Heart right ventricle (tissue), 16 donors: ENCODE results near the gene OGDH. TPM values are rescaled to one million over a fixed set of nuclear protein-coding genes. Genes with fewer than 3 reads are reported as not detected.

Source experiments
- ATAC-seq, 8 donors: fragments of 200-7000 bp; cut with Tn5 transposase; one replicate each; pipeline ENCODE4 v1.9.1; 2020; ENCODE audit warnings: mild to moderate bottlenecking in 8 of 8, moderate library complexity in 8 of 8, moderate number of reproducible peaks in 1 of 8
- DNase-seq, 2 donors: peaks; one replicate each; pipeline ENCODE4 v3.0.0-alpha.2; 2020
- H3K27ac ChIP-seq, 10 donors: fragments of 200-600 bp; sonication (generic) in 2 of 10; one replicate each; pipeline versions ENCODE4 v1.5.0 to v1.8.0; 2020 to 2022; ENCODE audit warnings: mild to moderate bottlenecking in 3 of 10
- H3K27me3 ChIP-seq, 7 donors: fragments of 200-600 bp; one replicate each; pipeline ENCODE4 v1.8.0; 2021 to 2022; ENCODE audit warnings: mild to moderate bottlenecking in 2 of 7
- H3K36me3 ChIP-seq, 9 donors: fragments of 200-600 bp; sonication (generic) in 1 of 9; one replicate each; pipeline versions ENCODE4 v1.5.0 to v1.8.0; 2020 to 2022; ENCODE audit warnings: mild to moderate bottlenecking in 2 of 9
- H3K4me1 ChIP-seq, 9 donors: fragments of 200-600 bp; sonication (generic) in 1 of 9; one replicate each; pipeline versions ENCODE4 v1.5.0 to v1.8.0; 2020 to 2022; ENCODE audit warnings: mild to moderate bottlenecking in 4 of 9
- H3K4me3 ChIP-seq, 10 donors: fragments of 200-600 bp; sonication (generic) in 2 of 10; one replicate each; pipeline versions ENCODE4 v1.5.0 to v1.8.0; 2020 to 2022; ENCODE audit warnings: mild to moderate bottlenecking in 7 of 10, moderate library complexity in 2 of 10
- H3K9me3 ChIP-seq, 11 donors: fragments of 200-600 bp in 10 of 11; sonication (generic) in 2 of 11; one replicate each; pipeline versions ENCODE4 v1.5.0 to v1.8.0; 2013 to 2022; ENCODE audit warnings: mild to moderate bottlenecking in 2 of 11, control low read depth in 1 of 11, moderate library complexity in 1 of 11
- WGBS, 2 donors: extraction: QIAGEN DNeasy Blood & Tissue Kit; methylation state at CpG; one replicate each; pipeline ENCODE4 v1.1.7; 2013; ENCODE audit warnings: inconsistent platforms in 1 of 2; 5-methylcytosine and 5-hydroxymethylcytosine counted together
- intact Hi-C, 10 donors: fragments of 100-400 bp; cut with DNase I; formaldehyde crosslinking; loops; one replicate each; pipeline versions ENCODE4 v1.11.1 to v1.14.2; 2022
- polyA plus RNA-seq, 2 donors: library from polyadenylated mRNA; stranded (reverse); fragments of 200-250 nt; gene quantifications; one replicate each; pipeline ENCODE4 v1.2.3, GENCODE V29; 2013
- total RNA-seq, 10 donors: library from RNA; stranded (reverse); fragmentation: NEBNext Ultra II Directional in 3 of 10; extraction: Animal tissue kit (Norgen Biotek cat#: 25700) in 3 of 10; gene quantifications; one replicate each; pipeline versions ENCODE4 v1.2.1 to v1.2.4, GENCODE V29; 2021 to 2023
- TF ChIP-seq, protein P1 (sequence below), 9 donors: fragments of 200-600 bp; sonication (generic) in 2 of 9; IDR thresholded peaks; one replicate each; pipeline versions ENCODE4 v1.5.0 to v1.8.0; 2021 to 2022; ENCODE audit warnings: antibody characterized with exemption in 9 of 9, mild to moderate bottlenecking in 5 of 9, moderate library complexity in 1 of 9
- donor health status: Arrhythmogenic right ventricular cardiomyopathy.
- donor health status: ischemic (EF 13 %, LVEDD 7.1; RV severe dilation, severe dysfunction).
- donor health status: healthy with polysubstance abuse.
- donor health status: DM: no; HTN: yes; CAD: no.
- donor health status: DM: no; HTN: no; CAD: no.
- donor health status: ischemic (EF 25% LVEDD 6.9; RV normal size, moderate dysfunction).
- donor health status: ischemic (EF 25% LVEDD 5.7; RV mildly dilated, moderate dysfunction).
- donor health status: healthy.
- donor health status: DM: yes; HTN: yes; CAD: no.
- donor health status: Ischemic cardiomyopathy.
- donor health status: ischemic (EF 35%, LVEDD 5.7; RV mildly dilated, moderate dysfunction).
- donor health status: nonischemic (EF 11% LVEDD 7.7; RV severe dilation, severe dysfunction).
- donor health status: DM: yes; HTN: yes; CAD: no.
- donor health status: PGD.
- donor health status: ischemic (EF 29% LVEDD 5.4; RV normal size, mild dysfunction).
- donor health status: nonischemic (EF 23%, LVEDD 6.1; RV moderate dilation, normal function).

OGDH gene
- total and polyA plus RNA-seq, 12 donors: 202 to 724 (median 672) TPM

DNA sequence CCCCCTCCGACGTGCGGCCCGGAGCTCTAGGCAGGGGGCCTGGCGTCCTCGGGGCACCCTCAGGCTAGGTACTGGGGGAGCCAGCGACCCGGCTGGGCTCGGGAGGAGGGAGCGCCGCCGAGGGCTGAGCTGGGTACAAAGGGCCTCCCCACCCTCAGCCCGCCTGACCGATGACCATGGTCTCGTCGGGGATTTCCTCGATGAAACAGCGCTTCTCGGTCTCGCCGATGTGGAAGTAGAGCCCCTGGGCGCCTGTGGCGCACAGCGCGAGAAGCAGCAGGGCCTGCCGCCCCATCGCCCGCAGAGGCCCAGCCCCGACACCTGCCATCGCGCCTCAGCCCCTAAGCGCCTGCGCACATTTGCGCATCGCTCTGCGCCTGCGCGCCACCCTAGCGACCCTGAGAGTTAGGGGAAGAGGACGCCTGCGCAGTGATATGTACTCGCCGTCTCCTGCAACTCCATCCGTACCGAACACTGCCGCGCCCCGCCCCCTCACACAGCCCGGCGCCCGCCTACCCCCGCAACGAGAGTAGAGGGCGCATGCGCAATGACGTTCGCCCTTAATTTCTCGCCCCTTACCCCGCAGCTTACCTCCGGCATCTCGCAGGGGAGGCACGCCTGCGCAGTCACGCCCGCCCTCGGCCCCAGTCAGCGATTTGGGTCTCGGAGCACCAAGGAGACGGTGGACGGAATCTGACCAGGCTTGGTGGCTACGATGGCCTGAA, 24.4 kb upstream of the OGDH start, which contains the start of gene TMED4:
Gene TMED4 (minus strand): TSS at position 353 of the 725 bp plus-strand sequence. CDS start 25 bp downstream, at position 328.
- ATAC-seq (peak; percentile 98 to 99 (median 98)), DNase-seq (peak; percentile 99 to 100)
- H3K27me3 ChIP-seq: no peaks in the 10 kb centered on the region
- H3K27ac ChIP-seq: peak within 1 kb of the TSS; percentile 86 to 99 (median 96)
- peaks cover 0 to 43% (median 30%) of the 10 kb centered on the region in 9 donors for H3K36me3 ChIP-seq
- 0 to 1% methylated on average over 70 to 71 of the region's 71 CpGs for whole genome bisulfite sequencing, 2 donors
- no peaks in the 10 kb centered on the region for H3K9me3 ChIP-seq
- TF ChIP-seq, protein P1, sequence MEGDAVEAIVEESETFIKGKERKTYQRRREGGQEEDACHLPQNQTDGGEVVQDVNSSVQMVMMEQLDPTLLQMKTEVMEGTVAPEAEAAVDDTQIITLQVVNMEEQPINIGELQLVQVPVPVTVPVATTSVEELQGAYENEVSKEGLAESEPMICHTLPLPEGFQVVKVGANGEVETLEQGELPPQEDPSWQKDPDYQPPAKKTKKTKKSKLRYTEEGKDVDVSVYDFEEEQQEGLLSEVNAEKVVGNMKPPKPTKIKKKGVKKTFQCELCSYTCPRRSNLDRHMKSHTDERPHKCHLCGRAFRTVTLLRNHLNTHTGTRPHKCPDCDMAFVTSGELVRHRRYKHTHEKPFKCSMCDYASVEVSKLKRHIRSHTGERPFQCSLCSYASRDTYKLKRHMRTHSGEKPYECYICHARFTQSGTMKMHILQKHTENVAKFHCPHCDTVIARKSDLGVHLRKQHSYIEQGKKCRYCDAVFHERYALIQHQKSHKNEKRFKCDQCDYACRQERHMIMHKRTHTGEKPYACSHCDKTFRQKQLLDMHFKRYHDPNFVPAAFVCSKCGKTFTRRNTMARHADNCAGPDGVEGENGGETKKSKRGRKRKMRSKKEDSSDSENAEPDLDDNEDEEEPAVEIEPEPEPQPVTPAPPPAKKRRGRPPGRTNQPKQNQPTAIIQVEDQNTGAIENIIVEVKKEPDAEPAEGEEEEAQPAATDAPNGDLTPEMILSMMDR (IDR thresholded peaks at IDR 0.05): no peak
- peak within 1 kb of the TSS; percentile 72 to 99 (median 89) for H3K4me3 ChIP-seq
- intact Hi-C loops: loop anchor here in 6 of 10 donors (1.0 to 10.0 kb wide), 10 partner anchors 24 to 553 kb away; partner anchors contain the start of genes H2AZ2 (in 3 of the 6) and OGDH (in 2 of the 6)
- peaks cover 5 to 34% (median 24%) of the 10 kb centered on the region in 9 donors for H3K4me1 ChIP-seq

- Histone ChIP-seq H3K36me3 (peaks cover 0 to 31% (median 21%) of the 10 kb centered on the region in 9 donors), H3K27me3 (no peaks in the 10 kb centered on the region), H3K27ac (peak overlapping the region; percentile 86 to 99 (median 96)), H3K4me3 (peak overlapping the region in 9 of 10 donors; percentile 72 to 99 (median 93)), H3K9me3 (no peaks in the 10 kb centered on the region), H3K4me1 (peaks cover 5 to 34% (median 26%) of the 10 kb centered on the region in 9 donors)
- DNase-seq (no peak), ATAC-seq (no peak)
- intact Hi-C loops: loop anchor here in 6 of 10 donors (2.0 to 10.0 kb wide), 8 partner anchors 171 to 551 kb away; partner anchors contain the start of gene H2AZ2 (in 2 of the 6)
- WGBS, 2 donors: 67 to 83% methylated on average over 13 of the region's 13 CpGs
- TF ChIP-seq, protein P1 (IDR thresholded peaks at IDR 0.05): no peak
Measured at GRCh38 chr7:44583146-44583865, 23.1 kb upstream of the OGDH start.

- 23 to 26% methylated on average over 6 of the region's 6 CpGs for WGBS, 2 donors
- no peaks in the 10 kb centered on the region for H3K9me3 ChIP-seq
- peak in 1 of 2 donors; percentile 55 for DNase-seq
- H3K4me3 ChIP-seq: no peak overlapping the region
- intact Hi-C loops: loop anchor here (1.0 to 10.0 kb wide), 10 partner anchors 159 to 547 kb away; partner anchors contain the start of genes H2AZ2 (in 4 of the 10) and ZMIZ2 (in 1 of the 10)
- no peak overlapping the region for H3K27ac ChIP-seq
- no peaks in the 10 kb centered on the region for H3K36me3 ChIP-seq
- ATAC-seq: peak; percentile 16 to 74 (median 70)
- TF ChIP-seq, protein P1 (IDR thresholded peaks at IDR 0.05): peak; percentile 30 to 81 (median 72)
- H3K4me1 ChIP-seq: peaks cover 0 to 7% (median 4%) of the 10 kb centered on the region in 9 donors
- no peaks in the 10 kb centered on the region for H3K27me3 ChIP-seq
Measured at GRCh38 chr7:44587843-44588711, 18.4 kb upstream of the OGDH start.
